GM23338 (cell line): ENCODE measurements around the gene SNX8. TPM values are rescaled to one million over a fixed set of nuclear protein-coding genes. Genes with fewer than 3 reads are reported as not detected.

Source experiments
- ATAC-seq: fragments of 200-7000 bp; cut with Tn5 transposase; 3 replicates; pipeline ENCODE4 v1.9.1; 2020
- DNase-seq: peaks from one replicate; pipeline ENCODE4 v3.0.0-alpha.2; 2015; ENCODE audit warnings: low spot score
- H2AFZ ChIP-seq: fragments of 200-600 bp; sonication (generic); 2 replicates; pipeline ENCODE4 v1.8.0; 2016; ENCODE audit warnings: antibody characterized with exemption, mild to moderate bottlenecking, moderate library complexity
- H3F3A ChIP-seq: fragments of 200-600 bp; sonication (generic); replicated peaks from 2 replicates; pipeline ENCODE4 v1.8.0; 2017; ENCODE audit warnings: antibody characterized with exemption, mixed run types, low read depth
- H3K27ac ChIP-seq: fragments of 200-600 bp; sonication (generic); 2 replicates; pipeline ENCODE4 v1.6.1; 2016; ENCODE audit warnings: low read depth
- H3K27me3 ChIP-seq: fragments of 200-600 bp; sonication (generic); 2 replicates; pipeline ENCODE4 v1.8.0; 2016; ENCODE audit warnings: mild to moderate bottlenecking, mixed run types, moderate library complexity; ENCODE audit not compliant: insufficient read depth
- H3K36me3 ChIP-seq: fragments of 200-600 bp; sonication (generic); 2 replicates; pipeline ENCODE4 v1.8.0; 2016; ENCODE audit warnings: mild to moderate bottlenecking; ENCODE audit not compliant: insufficient read depth
- H3K4me1 ChIP-seq: fragments of 200-600 bp; sonication (generic); 2 replicates; pipeline ENCODE4 v1.8.0; 2016; ENCODE audit warnings: mild to moderate bottlenecking, moderate library complexity; ENCODE audit not compliant: insufficient read depth
- H3K4me2 ChIP-seq: fragments of 200-600 bp; sonication (generic); 2 replicates; pipeline ENCODE4 v1.7.1; 2017; ENCODE audit warnings: mixed run types
- H3K4me3 ChIP-seq: fragments of 200-600 bp; sonication (generic); 2 replicates; pipeline ENCODE4 v1.6.1; 2016; ENCODE audit warnings: mixed run types
- H3K79me2 ChIP-seq: fragments of 200-600 bp; sonication (generic); replicated peaks from 2 replicates; pipeline ENCODE4 v1.8.0; 2017; ENCODE audit warnings: mild to moderate bottlenecking; ENCODE audit not compliant: insufficient read depth
- H3K9me2 ChIP-seq: fragments of 200-600 bp; sonication (generic); 2 replicates; pipeline ENCODE4 v1.8.0; 2017; ENCODE audit not compliant: insufficient read depth
- H4K20me1 ChIP-seq: fragments of 200-600 bp; sonication (generic); replicated peaks from 2 replicates; pipeline ENCODE4 v1.8.0; 2017; ENCODE audit warnings: mild to moderate bottlenecking; ENCODE audit not compliant: insufficient read depth
- H3K27ac Mint-ChIP-seq: 2 replicates; pipeline ENCODE4 v1.8.0; 2020; ENCODE audit warnings: inconsistent platforms, mild to moderate bottlenecking, moderate library complexity, mixed read lengths
- H3K27me3 Mint-ChIP-seq: 3 replicates; pipeline ENCODE4 v1.8.0; 2022; ENCODE audit warnings: low read depth, mild to moderate bottlenecking, moderate library complexity, mixed read lengths, inconsistent platforms; ENCODE audit not compliant: insufficient read depth, poor library complexity
- H3K36me3 Mint-ChIP-seq: 3 replicates; pipeline ENCODE4 v1.8.0; 2021; ENCODE audit warnings: low read depth, mild to moderate bottlenecking, inconsistent platforms, moderate library complexity, mixed read lengths
- H3K4me1 Mint-ChIP-seq: 3 replicates; pipeline ENCODE4 v1.8.0; 2020; ENCODE audit warnings: mild to moderate bottlenecking, inconsistent platforms, mixed read lengths
- H3K4me3 Mint-ChIP-seq: 3 replicates; pipeline ENCODE4 v1.8.0; 2021; ENCODE audit warnings: moderate library complexity, mild to moderate bottlenecking, inconsistent platforms, mixed read lengths
- H3K9me3 Mint-ChIP-seq: 3 replicates; pipeline ENCODE4 v1.8.0; 2020; ENCODE audit warnings: moderate library complexity, mild to moderate bottlenecking, inconsistent platforms, mixed read lengths
- EZH2 ChIP-seq: fragments of 200-600 bp; sonication (generic); IDR thresholded peaks from one replicate; pipeline ENCODE4 v1.8.0; 2017; ENCODE audit warnings: antibody characterized with exemption, mild to moderate bottlenecking, low read depth; ENCODE audit not compliant: unreplicated experiment
- EZH2phosphoT487 ChIP-seq: fragments of 200-600 bp; sonication (generic); IDR thresholded peaks from one replicate; pipeline ENCODE4 v1.8.1; 2018; ENCODE audit warnings: antibody characterized with exemption; ENCODE audit not compliant: unreplicated experiment
- REST ChIP-seq: IDR thresholded peaks from one replicate; pipeline ENCODE4 v1.6.1; 2018; ENCODE audit warnings: antibody characterized with exemption; ENCODE audit not compliant: unreplicated experiment
- ZNF331 ChIP-seq: fragments of 250-450 bp; sonication (Bioruptor Pico); IDR thresholded peaks from 2 replicates; pipeline ENCODE4 v1.5.0; 2020; ENCODE audit warnings: low read depth, mild to moderate bottlenecking, moderate library complexity
- ZNF462 ChIP-seq: fragments of 250-450 bp; sonication (Bioruptor Pico); IDR thresholded peaks from 2 replicates; pipeline ENCODE4 v1.5.0; 2020; ENCODE audit warnings: mild to moderate bottlenecking, moderate library complexity
- polyA plus RNA-seq: library from polyadenylated mRNA; unstranded; fragments of >200 nt; fragmentation: Nextera tagmentation; extraction: Ambion mirVana; gene quantifications from 2 replicates; pipeline ENCODE4 v1.2.1, GENCODE V29; 2016
- total RNA-seq: library from RNA; depleted of rRNA; stranded (reverse); fragments of >200 nt; shearing (Covaris generic); gene quantifications from 2 replicates; pipeline ENCODE4 v1.2.3, GENCODE V29; 2014

Gene SNX8
- total and polyA plus RNA-seq, 2 experiments from 2014 or later: 44.3 to 50.9 TPM

- H3F3A ChIP-seq: 0 out of 2 replicates have a peak, but pooled peaks cover 3% of the 10 kb centered on the region
- H3K27ac ChIP-seq: no peak overlapping the region
- no peaks in the 10 kb centered on the region for H4K20me1 ChIP-seq
- H3K36me3 ChIP-seq: 0 out of 2 replicates have a peak, but pooled peaks cover 2% of the 10 kb centered on the region
- H3K4me2 ChIP-seq: no peak overlapping the region
- peaks cover 19% of the 10 kb centered on the region for H3K36me3 Mint-ChIP-seq
- no peaks in the 10 kb centered on the region for H3K9me2 ChIP-seq
- TF ChIP-seq ZNF331 (CRISPR knock-in tag): no peak
- no peak overlapping the region for H3K4me3 ChIP-seq
- peaks cover 3% of the 10 kb centered on the region for H3K4me1 Mint-ChIP-seq
- no peak overlapping the region for H2AFZ ChIP-seq
- peaks cover 5% of the 10 kb centered on the region for H3K27me3 Mint-ChIP-seq
- H3K9me3 Mint-ChIP-seq: peaks cover under 1% of the 10 kb centered on the region
- H3K4me1 ChIP-seq: peaks cover 9% of the 10 kb centered on the region; the same call in 1 of the 2 replicates
- ATAC-seq: no peak
- H3K27ac Mint-ChIP-seq: no peak overlapping the region
- no peak for DNase-seq
- H3K4me3 Mint-ChIP-seq: no peak overlapping the region
- peaks cover 3% of the 10 kb centered on the region; the same call in 1 of the 2 replicates for H3K79me2 ChIP-seq
- H3K27me3 ChIP-seq: no peaks in the 10 kb centered on the region
Observed at GRCh38 chr7:2274666-2275065, 39.6 kb downstream of the SNX8 start.

- H3K4me1 ChIP-seq: peaks cover 14% of the 10 kb centered on the region; the same call in 1 of the 2 replicates
- no peak for ATAC-seq
- no peak for DNase-seq
- H4K20me1 ChIP-seq: no peaks in the 10 kb centered on the region
- no peaks in the 10 kb centered on the region for H3K79me2 ChIP-seq
- H2AFZ ChIP-seq: no peak overlapping the region
- H3K9me2 ChIP-seq: no peaks in the 10 kb centered on the region
- H3K27ac ChIP-seq: no peak overlapping the region
- no peak overlapping the region for H3K4me3 Mint-ChIP-seq
- H3K4me1 Mint-ChIP-seq: peaks cover 6% of the 10 kb centered on the region
- H3K4me2 ChIP-seq: no peak overlapping the region
- H3F3A ChIP-seq: 0 out of 2 replicates have a peak, but pooled peaks cover 3% of the 10 kb centered on the region
- H3K36me3 ChIP-seq: 0 out of 2 replicates have a peak, but pooled peaks cover 2% of the 10 kb centered on the region
- no peak overlapping the region for H3K27ac Mint-ChIP-seq
- peaks cover 6% of the 10 kb centered on the region for H3K9me3 Mint-ChIP-seq
- H3K27me3 ChIP-seq: no peaks in the 10 kb centered on the region
- TF ChIP-seq EZH2phosphoT487 (no peak), ZNF462 (CRISPR knock-in tag) (no peak), ZNF331 (CRISPR knock-in tag) (no peak), REST (no peak), EZH2 (no peak)
- H3K4me3 ChIP-seq: no peak overlapping the region
- peaks cover 25% of the 10 kb centered on the region for H3K36me3 Mint-ChIP-seq
- no peaks in the 10 kb centered on the region for H3K27me3 Mint-ChIP-seq
Observed at GRCh38 chr7:2273866-2274265, 40.4 kb downstream of the SNX8 start.
